ENCODE data around the gene PLCD3. TPM values are rescaled to one million over a fixed set of nuclear protein-coding genes. Genes with fewer than 3 reads are reported as not detected.
A peak's percentile ranks its signal among the peaks of the same experiment; 100 is the strongest.

The PLCD3 gene
- total RNA-seq, 5 donors from 2014 or later (not counting 1 experiment from before 2014, with no cell fraction given) = 3.1 to 9.9 (median 4.8) TPM

DNA sequence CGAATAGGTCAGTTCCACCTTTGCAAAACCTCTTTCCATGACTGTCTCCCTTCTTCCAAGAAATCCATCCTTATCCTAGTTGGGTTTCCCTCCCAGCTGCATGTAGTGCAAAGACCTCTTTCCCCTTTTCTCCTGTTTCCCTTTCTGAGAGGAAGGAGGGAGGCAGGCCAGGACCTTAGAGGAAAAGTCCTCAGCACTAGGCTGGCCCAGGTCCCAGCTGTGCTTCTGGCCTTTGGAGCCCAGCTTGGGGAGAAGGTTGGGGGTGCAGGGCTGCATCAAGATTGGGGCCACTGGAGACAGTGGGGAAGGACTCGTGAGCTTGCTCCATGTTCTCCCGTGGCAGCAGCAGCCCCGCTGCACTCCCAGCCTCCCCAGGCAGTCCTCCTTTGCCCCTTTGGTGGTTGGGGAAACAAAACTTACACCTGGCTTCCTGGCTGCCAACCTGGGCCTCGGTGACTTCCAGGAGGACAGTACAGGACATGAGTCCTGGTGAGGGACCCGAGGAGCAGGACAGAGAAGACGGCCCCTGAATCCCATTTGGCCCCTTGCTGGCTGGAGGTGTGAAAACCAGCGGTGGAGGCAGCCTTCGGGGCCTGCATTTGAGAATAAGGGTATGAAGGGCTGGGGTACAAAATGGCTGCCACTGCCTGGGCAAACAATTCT lies 29.8 kb upstream of the PLCD3 start:
- ChIA-PET CTCF (interaction anchor here (1.0 to 5.8 kb wide), 5 partner anchors 12 to 36 kb away, joined by 3 to 121 read pairs (median 6); partner anchors contain the start of genes ACBD4 (in 2 of the 2) and HEXIM1 (in 1 of the 2)), POLR2A (interaction anchor here (0.9 to 2.1 kb wide), 4 partner anchors 10 to 14 kb away, joined by 3 to 45 read pairs (median 18); partner anchors contain the start of gene HEXIM1 (in 2 of the 2))
- H3K36me3 ChIP-seq (ENCODE audit: control insufficient read depth in 2 of 2, extremely low read depth in 1 of 2, insufficient read depth in 1 of 2, low read length in 1 of 2) = peaks cover 0 to 6% of the 10 kb centered on the region in 2 donors
- H3K27me3 Mint-ChIP-seq = no peaks in the 10 kb centered on the region
- H3K36me3 Mint-ChIP-seq = peaks cover 6% of the 10 kb centered on the region
- no peaks in the 10 kb centered on the region for H3K27me3 ChIP-seq (replicated peaks in 1 of 2; ENCODE audit: control insufficient read depth in 2 of 2, extremely low read depth in 1 of 2, insufficient read depth in 2 of 2, low read length in 1 of 2)
- peak overlapping the region; percentile 95 to 99 (median 96) for H3K4me3 Mint-ChIP-seq
- 70% methylated on average over 6 of the region's 9 CpGs for WGBS (ENCODE audit: insufficient coverage)
- H3K4me3 ChIP-seq (ENCODE audit: control insufficient read depth in 1 of 2, extremely low read depth in 1 of 2, low read length in 1 of 2) = peak overlapping the region; percentile 46 to 61
- H3K27ac Mint-ChIP-seq = peak overlapping the region; percentile 99
- peak overlapping the region; percentile 36 for H3K27ac ChIP-seq (ENCODE audit: low read length)
- H3K4me1 Mint-ChIP-seq = peaks cover 34 to 44% (median 40%) of the 10 kb centered on the region in 3 donors
- peaks cover 16 to 32% of the 10 kb centered on the region in 2 experiments for H3K4me1 ChIP-seq (ENCODE audit: control insufficient read depth in 1 of 2, extremely low read depth in 1 of 2, insufficient read depth in 2 of 2, low read length in 2 of 2)
- no peaks in the 10 kb centered on the region for H3K9me3 ChIP-seq
- no peaks in the 10 kb centered on the region for H3K9me3 Mint-ChIP-seq
- DNase-seq (no peak), ATAC-seq (replicated peaks in 1 of 4) (no peak)

DNA sequence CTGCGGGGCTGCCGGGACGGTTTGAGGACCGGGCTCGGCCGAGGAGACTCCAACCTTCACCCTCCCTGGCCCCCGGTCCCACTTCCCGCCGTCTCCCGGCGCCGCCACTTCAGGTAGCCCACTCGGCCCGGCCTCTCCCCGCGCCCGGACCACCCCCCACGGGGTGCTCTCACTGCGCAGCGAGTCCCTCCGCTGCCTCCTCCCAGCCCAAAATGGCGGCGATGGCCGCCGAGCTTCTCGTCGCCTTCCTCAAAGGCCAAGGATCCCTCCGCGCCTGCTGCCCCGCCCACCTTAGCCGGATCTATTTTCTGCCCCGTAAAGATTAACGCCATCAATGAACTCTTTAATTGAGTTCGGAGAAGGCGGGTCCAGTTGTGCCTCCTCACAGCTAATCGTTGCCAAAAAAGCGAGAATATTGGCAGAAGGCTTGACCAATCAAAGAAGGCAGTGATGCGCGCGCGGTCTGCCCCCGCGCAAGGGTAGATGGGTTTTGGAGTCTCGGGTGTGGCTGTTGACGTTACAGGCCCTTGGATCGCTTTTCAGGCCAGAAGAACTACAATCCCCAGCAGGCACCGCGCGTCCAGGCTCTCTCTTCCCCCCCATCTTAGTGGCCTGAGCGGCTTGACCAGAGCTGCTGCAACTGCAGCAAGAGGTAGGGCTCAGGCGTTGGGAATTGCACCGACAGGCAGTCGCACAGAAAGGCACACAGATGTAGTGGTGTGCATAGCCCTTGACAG lies 29.1 kb upstream of the PLCD3 start, which contains the start of gene HEXIM2:
TSS of gene HEXIM2 (plus strand) at position 588 of the 737 bp plus-strand sequence. CDS start 919 bp downstream, outside the sequence.
- POLR2A ChIA-PET = interaction anchor here (0.6 to 2.1 kb wide), 6 partner anchors 10 to 319 kb away, joined by 4 to 45 read pairs (median 8); partner anchors contain the start of gene HEXIM1 (in 2 of the 2)
- Mint-ChIP-seq H3K27me3 (no peaks in the 10 kb centered on the region), H3K27ac (peak within 1 kb of the TSS; percentile 99), H3K36me3 (peaks cover 6% of the 10 kb centered on the region), H3K9me3 (no peaks in the 10 kb centered on the region), H3K4me1 (peaks cover 34 to 44% (median 44%) of the 10 kb centered on the region in 3 donors), H3K4me3 (peak within 1 kb of the TSS; percentile 95 to 99 (median 96))
- WGBS (ENCODE audit: insufficient coverage) = under 1% methylated on average over 51 of the region's 53 CpGs
- peak within 1 kb of the TSS; percentile 90 to 94 for H3K4me3 ChIP-seq (ENCODE audit: control insufficient read depth in 1 of 2, extremely low read depth in 1 of 2, low read length in 1 of 2)
- peaks cover 16 to 32% of the 10 kb centered on the region in 2 experiments for H3K4me1 ChIP-seq (ENCODE audit: control insufficient read depth in 1 of 2, extremely low read depth in 1 of 2, insufficient read depth in 2 of 2, low read length in 2 of 2)
- no peaks in the 10 kb centered on the region for H3K27me3 ChIP-seq (replicated peaks in 1 of 2; ENCODE audit: control insufficient read depth in 2 of 2, extremely low read depth in 1 of 2, insufficient read depth in 2 of 2, low read length in 1 of 2)
- CTCF ChIA-PET = interaction anchor here (0.6 to 5.8 kb wide), 10 partner anchors 10 to 186 kb away, joined by 3 to 121 read pairs (median 3); partner anchors contain the start of genes ACBD4 (in 2 of the 2) and HEXIM1 (in 1 of the 2)
- H3K27ac ChIP-seq (ENCODE audit: low read length) = peak within 1 kb of the TSS; percentile 100
- peaks cover 0 to 6% of the 10 kb centered on the region in 2 donors for H3K36me3 ChIP-seq (ENCODE audit: control insufficient read depth in 2 of 2, extremely low read depth in 1 of 2, insufficient read depth in 1 of 2, low read length in 1 of 2)
- DNase-seq (peak; percentile 92 to 99 (median 98)), ATAC-seq (replicated peaks in 1 of 4) (peak; percentile 94 to 95 (median 94))
- H3K9me3 ChIP-seq = no peaks in the 10 kb centered on the region

DNA sequence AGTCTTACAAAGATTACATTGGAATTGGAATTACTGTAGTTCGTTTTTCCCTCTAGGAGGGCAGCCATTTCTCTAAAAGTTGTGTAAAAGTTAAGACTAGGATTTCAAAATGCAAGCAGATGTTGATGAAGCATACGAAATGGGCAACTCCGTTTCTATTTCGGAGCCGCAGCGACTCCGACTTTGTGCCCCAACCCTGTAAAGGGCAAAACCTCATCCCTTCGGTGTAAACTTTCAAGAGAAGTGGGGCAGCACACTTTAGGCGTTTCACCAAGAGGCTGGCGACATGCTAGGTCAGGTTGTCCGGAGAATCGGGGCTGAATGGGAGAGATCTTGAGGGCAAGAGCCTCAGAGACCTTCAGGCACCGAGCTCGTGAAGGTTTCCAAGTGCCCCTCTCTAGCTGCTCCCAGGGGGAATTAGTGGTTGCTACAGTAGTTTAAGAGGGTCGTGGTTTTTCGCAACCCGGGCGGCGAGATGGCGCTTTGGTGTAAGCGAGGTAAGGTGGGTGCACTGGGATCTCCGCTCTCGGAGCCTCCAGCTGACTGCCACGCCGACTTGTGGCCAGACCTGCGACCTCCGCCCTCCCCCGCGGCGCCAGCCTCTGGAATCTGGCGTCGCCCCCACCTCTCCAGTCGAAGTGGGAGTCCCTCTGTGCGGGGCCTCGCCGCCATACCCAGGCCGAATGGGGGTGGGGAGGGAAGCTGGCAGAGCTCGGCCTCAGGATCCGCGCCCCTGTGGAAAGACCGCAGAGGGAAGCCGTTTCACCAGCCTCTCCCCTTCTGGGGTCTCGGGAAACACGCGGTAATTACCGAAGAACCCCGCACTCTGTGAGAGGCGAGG lies 28.4 kb upstream of the PLCD3 start:
- H3K9me3 ChIP-seq = no peaks in the 10 kb centered on the region
- H3K27me3 ChIP-seq (replicated peaks in 1 of 2; ENCODE audit: control insufficient read depth in 2 of 2, extremely low read depth in 1 of 2, insufficient read depth in 2 of 2, low read length in 1 of 2) = no peaks in the 10 kb centered on the region
- H3K27ac Mint-ChIP-seq = peak overlapping the region; percentile 99
- peak overlapping the region; percentile 95 to 99 (median 96) for H3K4me3 Mint-ChIP-seq
- under 1% methylated on average over 32 of the region's 48 CpGs for WGBS (ENCODE audit: insufficient coverage)
- H3K36me3 ChIP-seq (ENCODE audit: control insufficient read depth in 2 of 2, extremely low read depth in 1 of 2, insufficient read depth in 1 of 2, low read length in 1 of 2) = peaks cover 0 to 6% of the 10 kb centered on the region in 2 donors
- peak overlapping the region; percentile 90 to 94 for H3K4me3 ChIP-seq (ENCODE audit: control insufficient read depth in 1 of 2, extremely low read depth in 1 of 2, low read length in 1 of 2)
- peak in 31 of 35 experiments; percentile 29 to 68 (median 49) for DNase-seq
- ChIA-PET POLR2A (interaction anchor here (0.6 to 2.1 kb wide), 6 partner anchors 9 to 319 kb away, joined by 4 to 45 read pairs (median 8); partner anchors contain the start of gene HEXIM1 (in 2 of the 2)), CTCF (interaction anchor here (0.6 to 5.8 kb wide), 10 partner anchors 9 to 187 kb away, joined by 3 to 121 read pairs (median 3); partner anchors contain the start of genes ACBD4 (in 2 of the 2) and HEXIM1 (in 1 of the 2))
- peaks cover 39 to 50% (median 47%) of the 10 kb centered on the region in 3 donors for H3K4me1 Mint-ChIP-seq
- H3K27ac ChIP-seq (ENCODE audit: low read length) = peak overlapping the region; percentile 100
- peaks cover 16 to 32% of the 10 kb centered on the region in 2 experiments for H3K4me1 ChIP-seq (ENCODE audit: control insufficient read depth in 1 of 2, extremely low read depth in 1 of 2, insufficient read depth in 2 of 2, low read length in 2 of 2)
- H3K27me3 Mint-ChIP-seq = no peaks in the 10 kb centered on the region
- H3K9me3 Mint-ChIP-seq = no peaks in the 10 kb centered on the region
- H3K36me3 Mint-ChIP-seq = peaks cover 10% of the 10 kb centered on the region
- ATAC-seq (replicated peaks in 1 of 4) = peak; percentile 25 to 50 (median 41)

DNA sequence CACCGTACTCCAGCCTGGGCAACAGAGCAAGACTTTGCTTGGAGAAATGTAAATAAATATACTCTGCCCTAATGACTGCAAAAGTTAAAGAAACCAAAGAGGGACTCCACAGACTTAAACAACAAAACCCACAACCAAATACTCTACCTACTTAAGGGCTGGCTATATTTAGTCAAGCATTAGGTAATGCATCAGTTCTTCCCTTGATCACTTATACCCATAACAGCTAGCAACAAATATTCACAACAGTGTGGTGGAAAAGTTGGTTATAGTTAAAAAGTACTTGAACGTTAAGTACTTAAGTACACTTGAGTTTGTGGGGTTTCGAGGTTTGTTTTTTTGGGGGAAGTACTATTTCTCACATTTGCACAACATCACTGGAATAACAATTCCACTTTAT lies 23.9 kb upstream of the PLCD3 start:
- peaks cover 10% of the 10 kb centered on the region for H3K36me3 Mint-ChIP-seq
- DNase-seq (no peak), ATAC-seq (replicated peaks in 1 of 4) (no peak)
- no peak overlapping the region for H3K27ac Mint-ChIP-seq
- CTCF ChIA-PET = interaction anchor here in 1 of 2 donors (3.0 kb wide), 1 partner anchor 21 kb away, joined by 25 read pairs; the partner anchor contains the start of gene ACBD4
- no peak overlapping the region for H3K4me3 ChIP-seq (ENCODE audit: control insufficient read depth in 1 of 2, extremely low read depth in 1 of 2, low read length in 1 of 2)
- H3K9me3 Mint-ChIP-seq = no peaks in the 10 kb centered on the region
- peaks cover 18 to 49% of the 10 kb centered on the region in 2 experiments for H3K4me1 ChIP-seq (ENCODE audit: control insufficient read depth in 1 of 2, extremely low read depth in 1 of 2, insufficient read depth in 2 of 2, low read length in 2 of 2)
- no peak overlapping the region for H3K27ac ChIP-seq (ENCODE audit: low read length)
- no peaks in the 10 kb centered on the region for H3K27me3 Mint-ChIP-seq
- peaks cover 0 to 6% of the 10 kb centered on the region in 2 donors for H3K36me3 ChIP-seq (ENCODE audit: control insufficient read depth in 2 of 2, extremely low read depth in 1 of 2, insufficient read depth in 1 of 2, low read length in 1 of 2)
- no peaks in the 10 kb centered on the region for H3K9me3 ChIP-seq
- POLR2A ChIA-PET = no interaction called here
- H3K4me1 Mint-ChIP-seq = peaks cover 44 to 49% (median 46%) of the 10 kb centered on the region in 3 donors
- peak overlapping the region in 1 of 3 donors; percentile 3 for H3K4me3 Mint-ChIP-seq
- WGBS (ENCODE audit: insufficient coverage) = no CpG with 5 or more reads among the region's 3 CpGs
- no peaks in the 10 kb centered on the region for H3K27me3 ChIP-seq (replicated peaks in 1 of 2; ENCODE audit: control insufficient read depth in 2 of 2, extremely low read depth in 1 of 2, insufficient read depth in 2 of 2, low read length in 1 of 2)

DNA sequence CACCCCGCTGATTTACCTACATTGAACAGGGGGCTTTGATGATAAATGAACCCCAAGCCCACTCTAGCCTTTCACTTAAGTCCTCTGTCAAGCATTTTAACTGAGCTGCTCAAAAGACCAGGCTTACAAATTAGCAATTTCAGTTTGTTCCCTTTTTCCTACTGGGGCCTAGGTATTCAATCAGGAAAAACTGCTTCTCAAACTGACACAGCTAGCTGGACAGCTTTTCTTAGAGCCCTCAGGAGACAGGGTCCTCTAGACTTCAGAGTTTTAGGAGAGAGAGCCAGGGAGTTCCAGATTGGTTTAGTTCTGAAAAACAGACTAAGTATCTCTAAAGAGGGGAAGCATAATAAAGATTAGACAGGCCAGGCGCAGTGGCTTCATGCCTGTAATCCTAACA lies 23.2 kb upstream of the PLCD3 start:
- Mint-ChIP-seq H3K27ac (peak overlapping the region; percentile 31 to 58), H3K9me3 (no peaks in the 10 kb centered on the region), H3K27me3 (no peaks in the 10 kb centered on the region), H3K4me1 (peaks cover 52 to 55% (median 54%) of the 10 kb centered on the region in 3 donors), H3K36me3 (peaks cover 10% of the 10 kb centered on the region), H3K4me3 (no peak overlapping the region)
- Histone ChIP-seq H3K36me3 (ENCODE audit: control insufficient read depth in 2 of 2, extremely low read depth in 1 of 2, insufficient read depth in 1 of 2, low read length in 1 of 2) (peaks cover 0 to 6% of the 10 kb centered on the region in 2 donors), H3K27ac (ENCODE audit: low read length) (no peak overlapping the region), H3K4me3 (ENCODE audit: control insufficient read depth in 1 of 2, extremely low read depth in 1 of 2, low read length in 1 of 2) (no peak overlapping the region), H3K4me1 (ENCODE audit: control insufficient read depth in 1 of 2, extremely low read depth in 1 of 2, insufficient read depth in 2 of 2, low read length in 2 of 2) (peaks cover 23 to 54% of the 10 kb centered on the region in 2 experiments), H3K9me3 (no peaks in the 10 kb centered on the region), H3K27me3 (replicated peaks in 1 of 2; ENCODE audit: control insufficient read depth in 2 of 2, extremely low read depth in 1 of 2, insufficient read depth in 2 of 2, low read length in 1 of 2) (no peaks in the 10 kb centered on the region)
- ChIA-PET POLR2A (interaction anchor here (0.6 kb wide), 3 partner anchors 17 to 75 kb away, joined by 5 to 9 read pairs (median 9); no protein-coding TSS in a partner anchor), CTCF (interaction anchor here (0.6 to 3.0 kb wide), 8 partner anchors 14 to 278 kb away, joined by 3 to 25 read pairs (median 8); partner anchors contain the start of gene ACBD4 (in 2 of the 2))
- ATAC-seq (replicated peaks in 1 of 4) = no peak
- WGBS (ENCODE audit: insufficient coverage) = 100% methylated on average over 2 of the region's 2 CpGs
- no peak for DNase-seq

All from T-cell (primary cell).